ENCODE data around the gene PON2. TPM values are rescaled to one million over a fixed set of nuclear protein-coding genes. Genes with fewer than 3 reads are reported as not detected.

Gene PON2
- total and polyA plus RNA-seq, 2 of the 13 experiments (the other 11 are each of a cell fraction or from before 2014, with no cell fraction given) = 202 to 217 TPM

DNA sequence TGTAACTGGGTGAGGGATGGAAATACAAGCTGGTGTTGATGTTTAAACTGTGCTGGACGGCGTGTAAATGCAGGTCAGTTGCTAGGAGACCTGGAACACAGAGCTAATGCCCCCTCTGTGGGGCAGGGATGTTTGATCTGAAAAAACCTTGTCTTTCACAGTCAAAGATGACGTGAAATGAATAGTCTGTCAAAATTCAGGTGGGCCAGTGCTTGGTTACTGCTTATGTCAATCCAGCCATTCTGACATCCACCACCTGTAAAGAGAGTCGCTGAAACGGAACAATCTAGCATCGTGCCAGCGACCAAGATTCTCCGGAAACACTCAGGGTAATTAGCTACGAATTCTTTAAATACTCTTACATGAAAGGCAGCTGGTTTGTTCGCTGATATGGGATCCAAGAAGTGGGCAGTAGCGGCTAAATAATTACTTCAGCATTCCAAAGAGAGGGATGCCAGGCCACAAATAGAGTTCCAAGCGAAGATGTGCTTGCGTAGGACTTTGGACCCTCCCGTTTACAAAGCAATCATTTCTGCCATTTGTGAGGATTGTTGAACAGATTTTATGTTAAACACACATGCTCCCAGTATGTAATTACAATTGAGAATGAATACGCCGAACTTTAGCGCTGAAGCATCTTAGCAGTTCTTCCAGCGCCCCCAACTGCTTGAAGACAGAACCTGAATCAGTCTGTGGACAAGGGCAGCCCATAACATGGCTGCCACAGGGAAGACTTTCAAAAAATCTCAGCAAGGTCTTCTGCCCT lies 43.6 kb upstream of the PON2 start (continued):
- TF ChIP-seq, protein P1, sequence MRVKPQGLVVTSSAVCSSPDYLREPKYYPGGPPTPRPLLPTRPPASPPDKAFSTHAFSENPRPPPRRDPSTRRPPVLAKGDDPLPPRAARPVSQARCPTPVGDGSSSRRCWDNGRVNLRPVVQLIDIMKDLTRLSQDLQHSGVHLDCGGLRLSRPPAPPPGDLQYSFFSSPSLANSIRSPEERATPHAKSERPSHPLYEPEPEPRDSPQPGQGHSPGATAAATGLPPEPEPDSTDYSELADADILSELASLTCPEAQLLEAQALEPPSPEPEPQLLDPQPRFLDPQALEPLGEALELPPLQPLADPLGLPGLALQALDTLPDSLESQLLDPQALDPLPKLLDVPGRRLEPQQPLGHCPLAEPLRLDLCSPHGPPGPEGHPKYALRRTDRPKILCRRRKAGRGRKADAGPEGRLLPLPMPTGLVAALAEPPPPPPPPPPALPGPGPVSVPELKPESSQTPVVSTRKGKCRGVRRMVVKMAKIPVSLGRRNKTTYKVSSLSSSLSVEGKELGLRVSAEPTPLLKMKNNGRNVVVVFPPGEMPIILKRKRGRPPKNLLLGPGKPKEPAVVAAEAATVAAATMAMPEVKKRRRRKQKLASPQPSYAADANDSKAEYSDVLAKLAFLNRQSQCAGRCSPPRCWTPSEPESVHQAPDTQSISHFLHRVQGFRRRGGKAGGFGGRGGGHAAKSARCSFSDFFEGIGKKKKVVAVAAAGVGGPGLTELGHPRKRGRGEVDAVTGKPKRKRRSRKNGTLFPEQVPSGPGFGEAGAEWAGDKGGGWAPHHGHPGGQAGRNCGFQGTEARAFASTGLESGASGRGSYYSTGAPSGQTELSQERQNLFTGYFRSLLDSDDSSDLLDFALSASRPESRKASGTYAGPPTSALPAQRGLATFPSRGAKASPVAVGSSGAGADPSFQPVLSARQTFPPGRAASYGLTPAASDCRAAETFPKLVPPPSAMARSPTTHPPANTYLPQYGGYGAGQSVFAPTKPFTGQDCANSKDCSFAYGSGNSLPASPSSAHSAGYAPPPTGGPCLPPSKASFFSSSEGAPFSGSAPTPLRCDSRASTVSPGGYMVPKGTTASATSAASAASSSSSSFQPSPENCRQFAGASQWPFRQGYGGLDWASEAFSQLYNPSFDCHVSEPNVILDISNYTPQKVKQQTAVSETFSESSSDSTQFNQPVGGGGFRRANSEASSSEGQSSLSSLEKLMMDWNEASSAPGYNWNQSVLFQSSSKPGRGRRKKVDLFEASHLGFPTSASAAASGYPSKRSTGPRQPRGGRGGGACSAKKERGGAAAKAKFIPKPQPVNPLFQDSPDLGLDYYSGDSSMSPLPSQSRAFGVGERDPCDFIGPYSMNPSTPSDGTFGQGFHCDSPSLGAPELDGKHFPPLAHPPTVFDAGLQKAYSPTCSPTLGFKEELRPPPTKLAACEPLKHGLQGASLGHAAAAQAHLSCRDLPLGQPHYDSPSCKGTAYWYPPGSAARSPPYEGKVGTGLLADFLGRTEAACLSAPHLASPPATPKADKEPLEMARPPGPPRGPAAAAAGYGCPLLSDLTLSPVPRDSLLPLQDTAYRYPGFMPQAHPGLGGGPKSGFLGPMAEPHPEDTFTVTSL (CRISPR knock-in tag; IDR thresholded peaks at IDR 0.05; ENCODE audit: borderline replicate concordance) = no peak
- TF ChIP-seq ZMYM2 (CRISPR knock-in tag; IDR thresholded peaks at IDR 0.05) (no peak), NFKB2 (CRISPR knock-in tag; IDR thresholded peaks at IDR 0.05; ENCODE audit: borderline replicate concordance) (no peak), ZNF274 (CRISPR knock-in tag; IDR thresholded peaks at IDR 0.05) (no peak), RBM39 (IDR thresholded peaks at IDR 0.05; ENCODE audit: low read depth, low read length, poor library complexity, severe bottlenecking) (no peak), RFX5 (IDR thresholded peaks at IDR 0.05; ENCODE audit: low read depth, low read length) (no peak), ZNF333 (CRISPR knock-in tag; IDR thresholded peaks at IDR 0.05; ENCODE audit: borderline replicate concordance) (no peak), PHF20 (CRISPR knock-in tag; IDR thresholded peaks at IDR 0.05) (no peak), RORA (CRISPR knock-in tag; IDR thresholded peaks at IDR 0.05) (no peak), CBX1 (IDR thresholded peaks at IDR 0.05; ENCODE audit: low read depth) (no peak), YEATS2 (CRISPR knock-in tag; IDR thresholded peaks at IDR 0.05; ENCODE audit: borderline replicate concordance) (no peak)
- TF ChIP-seq, protein P2, sequence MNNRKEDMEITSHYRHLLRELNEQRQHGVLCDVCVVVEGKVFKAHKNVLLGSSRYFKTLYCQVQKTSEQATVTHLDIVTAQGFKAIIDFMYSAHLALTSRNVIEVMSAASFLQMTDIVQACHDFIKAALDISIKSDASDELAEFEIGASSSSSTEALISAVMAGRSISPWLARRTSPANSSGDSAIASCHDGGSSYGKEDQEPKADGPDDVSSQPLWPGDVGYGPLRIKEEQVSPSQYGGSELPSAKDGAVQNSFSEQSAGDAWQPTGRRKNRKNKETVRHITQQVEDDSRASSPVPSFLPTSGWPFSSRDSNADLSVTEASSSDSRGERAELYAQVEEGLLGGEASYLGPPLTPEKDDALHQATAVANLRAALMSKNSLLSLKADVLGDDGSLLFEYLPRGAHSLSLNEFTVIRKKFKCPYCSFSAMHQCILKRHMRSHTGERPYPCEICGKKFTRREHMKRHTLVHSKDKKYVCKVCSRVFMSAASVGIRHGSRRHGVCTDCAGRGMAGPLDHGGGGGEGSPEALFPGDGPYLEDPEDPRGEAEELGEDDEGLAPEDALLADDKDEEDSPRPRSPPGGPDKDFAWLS (CRISPR knock-in tag; IDR thresholded peaks at IDR 0.05; ENCODE audit: borderline replicate concordance) = no peak
- TF ChIP-seq, protein P3, sequence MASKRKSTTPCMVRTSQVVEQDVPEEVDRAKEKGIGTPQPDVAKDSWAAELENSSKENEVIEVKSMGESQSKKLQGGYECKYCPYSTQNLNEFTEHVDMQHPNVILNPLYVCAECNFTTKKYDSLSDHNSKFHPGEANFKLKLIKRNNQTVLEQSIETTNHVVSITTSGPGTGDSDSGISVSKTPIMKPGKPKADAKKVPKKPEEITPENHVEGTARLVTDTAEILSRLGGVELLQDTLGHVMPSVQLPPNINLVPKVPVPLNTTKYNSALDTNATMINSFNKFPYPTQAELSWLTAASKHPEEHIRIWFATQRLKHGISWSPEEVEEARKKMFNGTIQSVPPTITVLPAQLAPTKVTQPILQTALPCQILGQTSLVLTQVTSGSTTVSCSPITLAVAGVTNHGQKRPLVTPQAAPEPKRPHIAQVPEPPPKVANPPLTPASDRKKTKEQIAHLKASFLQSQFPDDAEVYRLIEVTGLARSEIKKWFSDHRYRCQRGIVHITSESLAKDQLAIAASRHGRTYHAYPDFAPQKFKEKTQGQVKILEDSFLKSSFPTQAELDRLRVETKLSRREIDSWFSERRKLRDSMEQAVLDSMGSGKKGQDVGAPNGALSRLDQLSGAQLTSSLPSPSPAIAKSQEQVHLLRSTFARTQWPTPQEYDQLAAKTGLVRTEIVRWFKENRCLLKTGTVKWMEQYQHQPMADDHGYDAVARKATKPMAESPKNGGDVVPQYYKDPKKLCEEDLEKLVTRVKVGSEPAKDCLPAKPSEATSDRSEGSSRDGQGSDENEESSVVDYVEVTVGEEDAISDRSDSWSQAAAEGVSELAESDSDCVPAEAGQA (IDR thresholded peaks at IDR 0.05; ENCODE audit: low read depth) = no peak
- TF ChIP-seq, protein P3 (CRISPR knock-in tag; IDR thresholded peaks at IDR 0.05; ENCODE audit: borderline replicate concordance) = no peak

Data from HepG2 (cell line).